Transverse colon (tissue), 4 donors: ENCODE measurements around the gene TRIM74.
"Not testable (repeated sequence)": the region's sequence is repeated elsewhere in the genome, so short reads cannot be mapped to it uniquely, and the experiment has no call there.

Experiments
- CTCF ChIP-seq, 5 experiments: fragments of 200-600 bp in 3 of 5; fragments of 450-650 bp in 2 of 5; sonication (generic) in 3 of 5; IDR thresholded peaks; 1 replicate in 2 of 5; 2 replicates in 3 of 5; pipeline ENCODE4 v1.5.1; 2016 to 2017; ENCODE audit warnings: antibody characterized with exemption in 5 of 5, inconsistent platforms in 3 of 5, mild to moderate bottlenecking in 2 of 5, moderate library complexity in 1 of 5
- EP300 ChIP-seq: sonication (generic); formaldehyde crosslinking; IDR thresholded peaks from one replicate; pipeline ENCODE4 v1.6.1; 2017; ENCODE audit warnings: antibody characterized with exemption, low read depth
- POLR2AphosphoS5 ChIP-seq, 3 donors: sonication (generic); formaldehyde crosslinking; IDR thresholded peaks; one replicate each; pipeline ENCODE4 v1.6.1; 2016; ENCODE audit warnings: antibody characterized with exemption in 3 of 3

DNA sequence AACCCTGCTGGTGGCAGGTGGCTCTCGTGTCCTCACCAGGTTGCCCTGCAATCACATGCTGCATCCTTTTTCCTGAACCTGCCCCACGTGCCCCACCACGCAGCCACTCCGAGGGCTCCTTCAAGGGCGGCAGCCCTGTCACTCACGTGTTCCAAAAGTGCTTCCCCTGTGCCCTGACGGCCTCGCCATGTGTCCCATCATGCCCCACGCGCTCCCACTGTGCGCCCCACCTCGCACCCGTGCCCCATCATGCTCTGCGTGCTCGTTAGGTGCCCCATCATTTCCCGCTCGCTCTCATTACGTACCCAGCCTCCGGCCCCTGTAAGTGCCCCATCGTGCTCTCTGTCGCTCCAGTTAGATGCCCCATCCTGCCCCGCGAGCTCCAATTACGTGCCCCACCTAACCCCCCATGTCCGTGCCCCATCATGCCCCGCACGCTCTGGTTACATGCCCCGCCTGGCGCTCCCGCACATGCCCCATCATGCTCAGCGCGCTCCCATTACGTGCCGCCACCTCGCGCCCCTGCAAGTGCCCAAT is at the start of gene TRIM74:
- not testable (repeated sequence) for TF ChIP-seq CTCF (IDR thresholded peaks at IDR 0.05); POLR2AphosphoS5 (IDR thresholded peaks at IDR 0.05); EP300
